ENCODE measurements around the gene TKFC. TPM values are rescaled to one million over a fixed set of nuclear protein-coding genes. Genes with fewer than 3 reads are reported as not detected.
A peak's percentile ranks its signal among the peaks of the same experiment; 100 is the strongest.

TKFC gene
- total RNA-seq, result 21.8 and 30.0 TPM in 2 replicates

GRCh38 chr11:61332797-61333549, at the start of gene TKFC, which contains the start of gene DDB1:
Gene TKFC (plus strand): TSS chr11:61333228. CDS start chr11:61334729, 1,501 bp downstream.
Gene DDB1 (minus strand): TSS chr11:61333105. CDS start chr11:61332968, 137 bp downstream.
- H3K9me3 ChIP-seq (ENCODE audit: low read depth, low read length), result no peaks in the 10 kb centered on the region
- H3K27me3 ChIP-seq (ENCODE audit: insufficient read depth, low read length), result no peaks in the 10 kb centered on the region
- peak within 1 kb of the TSS; percentile 91 for H3K4me3 ChIP-seq (ENCODE audit: insufficient read depth, low read length)
- peaks cover 41% of the 10 kb centered on the region for H3K4me1 ChIP-seq (ENCODE audit: insufficient read depth, low read length)
- H3K4me2 ChIP-seq (ENCODE audit: insufficient read depth, low read length), result peak within 1 kb of the TSS; percentile 98
- peaks cover 52% of the 10 kb centered on the region for H3K79me2 ChIP-seq (ENCODE audit: insufficient read depth, low read length)
- H3K36me3 ChIP-seq (ENCODE audit: insufficient read depth, low read length), result peaks cover 18% of the 10 kb centered on the region
- H4K20me1 ChIP-seq (ENCODE audit: insufficient read depth, low read length), result peaks cover 32% of the 10 kb centered on the region
- H2AFZ ChIP-seq (ENCODE audit: low read length), result peak within 1 kb of the TSS; percentile 90
- peak; percentile 97 for DNase-seq (ENCODE audit: insufficient read length, low spot score, missing footprints)
- no peak for TF ChIP-seq CTCF (IDR thresholded peaks at IDR 0.05; ENCODE audit: extremely low read depth, low read depth, low read length)
- H3K27ac ChIP-seq (ENCODE audit: low read depth, low read length), result peak within 1 kb of the TSS; percentile 91

- Histone ChIP-seq H3K4me1 (ENCODE audit: insufficient read depth, low read length) (peaks cover 3% of the 10 kb centered on the region), H4K20me1 (ENCODE audit: insufficient read depth, low read length) (peaks cover 2% of the 10 kb centered on the region), H3K27ac (ENCODE audit: low read depth, low read length) (no peak overlapping the region), H3K27me3 (ENCODE audit: insufficient read depth, low read length) (peaks cover 9% of the 10 kb centered on the region), H3K4me3 (ENCODE audit: insufficient read depth, low read length) (no peak overlapping the region), H3K79me2 (ENCODE audit: insufficient read depth, low read length) (no peaks in the 10 kb centered on the region), H2AFZ (ENCODE audit: low read length) (no peak overlapping the region), H3K4me2 (ENCODE audit: insufficient read depth, low read length) (no peak overlapping the region), H3K36me3 (ENCODE audit: insufficient read depth, low read length) (peaks cover 20% of the 10 kb centered on the region), H3K9me3 (ENCODE audit: low read depth, low read length) (no peaks in the 10 kb centered on the region)
- DNase-seq (ENCODE audit: insufficient read length, low spot score, missing footprints), result no peak
- TF ChIP-seq CTCF (IDR thresholded peaks at IDR 0.05; ENCODE audit: extremely low read depth, low read depth, low read length), result no peak
Observed at GRCh38 chr11:61283613-61284012, 49.4 kb upstream of the TKFC start.

GRCh38 chr11:61287338-61287977, 45.6 kb upstream of the TKFC start:
- Histone ChIP-seq H3K4me1 (ENCODE audit: insufficient read depth, low read length) (no peaks in the 10 kb centered on the region), H3K36me3 (ENCODE audit: insufficient read depth, low read length) (peaks cover 17% of the 10 kb centered on the region), H2AFZ (ENCODE audit: low read length) (no peak overlapping the region), H3K4me2 (ENCODE audit: insufficient read depth, low read length) (no peak overlapping the region), H3K79me2 (ENCODE audit: insufficient read depth, low read length) (no peaks in the 10 kb centered on the region), H3K27ac (ENCODE audit: low read depth, low read length) (no peak overlapping the region), H3K9me3 (ENCODE audit: low read depth, low read length) (no peaks in the 10 kb centered on the region), H3K4me3 (ENCODE audit: insufficient read depth, low read length) (no peak overlapping the region), H4K20me1 (ENCODE audit: insufficient read depth, low read length) (no peaks in the 10 kb centered on the region), H3K27me3 (ENCODE audit: insufficient read depth, low read length) (peaks cover 4% of the 10 kb centered on the region)
- DNase-seq (ENCODE audit: insufficient read length, low spot score, missing footprints), result no peak
- no peak for TF ChIP-seq CTCF (IDR thresholded peaks at IDR 0.05; ENCODE audit: extremely low read depth, low read depth, low read length)
